Measurements from ENCODE around the gene OTOG.
"Not testable (repeated sequence)": the region's sequence is repeated elsewhere in the genome, so short reads cannot be mapped to it uniquely, and the experiment has no call there.

The OTOG gene

DNA sequence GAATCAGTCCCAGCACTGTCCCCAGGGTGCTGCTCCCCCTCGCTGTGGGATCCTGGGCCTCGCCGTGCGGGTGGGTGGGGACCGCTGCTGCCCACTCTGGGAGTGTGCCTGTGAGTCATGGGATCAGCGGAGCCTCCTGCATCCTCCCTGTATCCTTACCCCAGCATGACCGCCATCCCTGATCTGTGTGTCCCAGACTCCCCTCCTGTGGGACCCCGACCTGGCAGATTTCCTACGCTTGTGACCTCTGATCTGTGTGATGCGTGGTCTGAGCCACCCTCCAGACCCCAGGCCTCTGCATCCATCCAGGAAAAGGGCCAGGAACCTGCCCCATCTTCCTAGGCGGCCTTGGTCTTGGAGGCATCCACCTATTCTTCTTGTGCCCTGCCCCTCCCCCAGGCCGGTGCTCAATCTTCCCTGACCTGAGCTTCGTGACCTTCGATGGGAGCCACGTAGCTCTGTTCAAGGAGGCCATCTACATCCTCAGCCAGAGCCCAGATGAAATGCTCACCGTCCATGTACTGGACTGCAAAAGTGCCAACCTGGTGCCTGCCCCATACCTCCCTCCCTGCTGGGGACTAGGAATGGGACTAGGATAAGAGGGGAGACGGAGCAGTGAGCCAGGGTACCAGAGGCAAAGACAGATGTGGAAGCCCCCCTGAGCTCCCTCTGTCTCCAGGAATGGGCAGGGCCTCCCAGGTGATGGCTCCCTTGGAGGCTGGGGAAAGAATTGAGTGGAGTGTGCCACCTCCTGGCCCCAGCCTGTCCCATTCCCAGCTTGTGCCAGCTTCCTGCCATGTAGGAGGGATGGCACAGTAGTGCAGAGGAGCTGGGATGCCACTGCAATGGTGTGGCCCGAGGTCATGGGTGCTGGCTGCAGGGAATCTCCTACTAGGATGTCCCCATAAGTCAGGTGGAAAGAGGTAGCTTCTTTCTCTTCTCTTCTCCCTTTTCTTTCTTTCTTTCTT is 65.4 kb downstream of the OTOG start:
- peaks cover 0 to 25% (median 3%) of the 10 kb centered on the region in 5 donors for H3K27me3 ChIP-seq (ENCODE audit: control insufficient read depth in 5 of 5, insufficient read depth in 4 of 5, low read length in 5 of 5)
- H3K4me3 ChIP-seq (ENCODE audit: low read depth in 1 of 5, low read length in 5 of 5), result no peak overlapping the region
- no peaks in the 10 kb centered on the region for H3K36me3 ChIP-seq (ENCODE audit: control insufficient read depth in 5 of 5, insufficient read depth in 5 of 5, low read length in 5 of 5)
- H3K4me1 ChIP-seq (ENCODE audit: control insufficient read depth in 5 of 5, insufficient read depth in 5 of 5, low read length in 5 of 5), result no peaks in the 10 kb centered on the region
- H3K9ac ChIP-seq (ENCODE audit: low read length in 5 of 5), result no peak overlapping the region
- no peak overlapping the region for H3K27ac ChIP-seq (ENCODE audit: low read depth, low read length)
- peaks cover 0 to 2% (median 0%) of the 10 kb centered on the region in 5 donors for H3K9me3 ChIP-seq (ENCODE audit: control insufficient read depth in 5 of 5, low read length in 5 of 5)

DNA sequence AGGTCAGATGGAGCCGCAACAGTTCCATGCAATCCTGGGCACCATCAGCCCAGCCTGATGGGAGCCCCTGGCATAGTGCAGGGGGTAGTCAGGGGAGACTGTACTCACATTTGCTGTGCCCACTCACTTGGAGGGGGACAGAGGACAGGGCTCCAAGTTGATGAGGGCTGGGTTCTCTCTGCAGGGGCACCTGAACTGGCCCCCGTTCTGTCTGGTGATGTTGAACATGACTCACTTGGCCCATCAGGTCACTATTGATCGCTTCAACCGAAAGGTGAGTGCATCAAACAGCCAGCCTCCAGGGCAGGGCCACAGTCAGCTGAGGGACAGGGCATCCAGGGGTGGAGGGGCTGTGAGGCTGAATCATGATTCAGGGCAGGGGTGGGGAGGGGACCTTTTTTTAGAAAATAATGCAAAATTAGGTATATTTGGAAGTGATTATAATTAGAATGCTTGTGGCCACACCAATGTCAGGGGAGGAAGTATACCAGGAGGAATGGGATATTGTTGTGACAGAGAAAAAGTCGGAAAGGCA is 66.4 kb downstream of the OTOG start:
- Histone ChIP-seq H3K9ac (ENCODE audit: low read length in 5 of 5) (no peak overlapping the region), H3K4me3 (ENCODE audit: low read depth in 1 of 5, low read length in 5 of 5) (no peak overlapping the region), H3K36me3 (ENCODE audit: control insufficient read depth in 5 of 5, insufficient read depth in 5 of 5, low read length in 5 of 5) (no peaks in the 10 kb centered on the region), H3K4me1 (ENCODE audit: control insufficient read depth in 5 of 5, insufficient read depth in 5 of 5, low read length in 5 of 5) (no peaks in the 10 kb centered on the region), H3K27ac (ENCODE audit: low read depth, low read length) (no peak overlapping the region), H3K27me3 (ENCODE audit: control insufficient read depth in 5 of 5, insufficient read depth in 4 of 5, low read length in 5 of 5) (peaks cover 0 to 22% (median 3%) of the 10 kb centered on the region in 5 donors), H3K9me3 (ENCODE audit: control insufficient read depth in 5 of 5, low read length in 5 of 5) (peaks cover 0 to 2% (median 0%) of the 10 kb centered on the region in 5 donors)

DNA sequence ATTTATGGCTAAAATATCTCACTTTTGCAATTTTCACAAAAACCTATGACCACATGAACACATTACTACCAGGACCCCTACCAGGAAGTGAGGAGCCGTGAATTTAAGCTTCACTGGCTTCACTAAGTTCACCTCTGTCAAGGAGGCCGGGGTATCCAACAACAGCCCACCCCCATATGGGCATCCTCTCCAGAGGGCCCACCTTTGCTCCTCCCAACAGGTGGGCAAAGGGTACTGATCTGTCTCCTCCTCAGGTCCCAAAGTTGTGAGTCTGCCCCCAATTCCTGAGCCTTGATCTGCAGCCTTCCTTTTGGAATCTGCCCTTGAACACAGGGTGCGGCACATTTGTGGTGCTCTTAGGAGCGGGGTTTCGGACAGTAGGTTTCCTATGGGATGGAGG is 66.9 kb downstream of the OTOG start:
- Histone ChIP-seq H3K9me3 (ENCODE audit: control insufficient read depth in 5 of 5, low read length in 5 of 5) (peaks cover 0 to 4% (median 0%) of the 10 kb centered on the region in 5 donors), H3K4me1 (ENCODE audit: control insufficient read depth in 5 of 5, insufficient read depth in 5 of 5, low read length in 5 of 5) (no peaks in the 10 kb centered on the region), H3K36me3 (ENCODE audit: control insufficient read depth in 5 of 5, insufficient read depth in 5 of 5, low read length in 5 of 5) (no peaks in the 10 kb centered on the region), H3K9ac (ENCODE audit: low read length in 5 of 5) (no peak overlapping the region), H3K4me3 (ENCODE audit: low read depth in 1 of 5, low read length in 5 of 5) (no peak overlapping the region), H3K27me3 (ENCODE audit: control insufficient read depth in 5 of 5, insufficient read depth in 4 of 5, low read length in 5 of 5) (peaks cover 0 to 20% (median 3%) of the 10 kb centered on the region in 5 donors), H3K27ac (ENCODE audit: low read depth, low read length) (no peak overlapping the region)

DNA sequence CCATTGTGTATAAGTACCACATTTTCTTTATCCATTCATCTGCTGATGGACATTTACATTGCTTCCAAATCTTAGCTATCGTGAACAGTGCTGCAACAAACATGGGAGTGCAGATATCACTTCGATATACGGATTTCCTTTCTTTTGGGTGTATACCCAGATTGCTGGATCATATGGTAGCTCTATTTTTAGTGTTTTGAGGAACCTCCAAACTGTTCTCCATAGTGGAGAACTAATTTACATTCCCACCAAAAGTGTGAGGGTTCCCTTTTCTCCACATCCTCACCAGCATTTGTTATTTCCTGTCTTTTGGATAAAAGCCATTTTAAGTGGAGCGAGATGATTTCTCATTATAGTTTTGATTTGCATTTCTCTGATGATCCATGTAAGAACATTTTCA is 75.7 kb downstream of the OTOG start:
- H3K36me3 ChIP-seq (ENCODE audit: control insufficient read depth in 5 of 5, insufficient read depth in 5 of 5, low read length in 5 of 5); H3K9ac ChIP-seq (ENCODE audit: low read length in 5 of 5); H3K4me3 ChIP-seq (ENCODE audit: low read depth in 1 of 5, low read length in 5 of 5); H3K27me3 ChIP-seq (ENCODE audit: control insufficient read depth in 5 of 5, insufficient read depth in 4 of 5, low read length in 5 of 5); H3K27ac ChIP-seq (ENCODE audit: low read depth, low read length); H3K4me1 ChIP-seq (ENCODE audit: control insufficient read depth in 5 of 5, insufficient read depth in 5 of 5, low read length in 5 of 5): not testable (repeated sequence)
- H3K9me3 ChIP-seq (ENCODE audit: control insufficient read depth in 5 of 5, low read length in 5 of 5), result peaks cover 0 to 13% (median 12%) of the 10 kb centered on the region in 5 donors

- no peak overlapping the region for H3K27ac ChIP-seq (ENCODE audit: low read depth, low read length)
- no peaks in the 10 kb centered on the region for H3K4me1 ChIP-seq (ENCODE audit: control insufficient read depth in 5 of 5, insufficient read depth in 5 of 5, low read length in 5 of 5)
- no peak overlapping the region for H3K4me3 ChIP-seq (ENCODE audit: low read depth in 1 of 5, low read length in 5 of 5)
- H3K9me3 ChIP-seq (ENCODE audit: control insufficient read depth in 5 of 5, low read length in 5 of 5), result no peaks in the 10 kb centered on the region
- no peak overlapping the region for H3K9ac ChIP-seq (ENCODE audit: low read length in 5 of 5)
- peaks cover 0 to 17% (median 3%) of the 10 kb centered on the region in 5 donors for H3K27me3 ChIP-seq (ENCODE audit: control insufficient read depth in 5 of 5, insufficient read depth in 4 of 5, low read length in 5 of 5)
- H3K36me3 ChIP-seq (ENCODE audit: control insufficient read depth in 5 of 5, insufficient read depth in 5 of 5, low read length in 5 of 5), result no peaks in the 10 kb centered on the region
Observed at GRCh38 chr11:17629113-17629512, 82.1 kb downstream of the OTOG start.

DNA sequence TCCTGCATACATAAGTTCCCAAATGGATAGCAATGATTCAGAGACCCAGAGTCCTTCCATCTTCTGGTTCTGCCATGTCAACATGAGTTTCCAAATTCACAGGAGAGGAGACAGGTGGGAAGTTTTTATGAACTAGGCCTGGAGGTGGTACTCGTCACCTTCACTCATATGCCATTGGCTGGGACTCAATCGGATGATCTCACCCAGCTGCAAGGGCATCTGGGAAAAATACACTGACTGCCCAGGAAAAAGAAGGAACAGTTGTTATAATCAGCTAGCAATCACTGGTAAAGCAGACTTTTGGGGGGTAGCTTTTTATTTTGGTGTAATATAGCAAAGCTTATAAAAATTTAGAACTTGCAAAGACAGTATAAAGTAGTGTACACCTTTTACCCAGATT is 83.9 kb downstream of the OTOG start:
- H3K36me3 ChIP-seq (ENCODE audit: control insufficient read depth in 5 of 5, insufficient read depth in 5 of 5, low read length in 5 of 5), result no peaks in the 10 kb centered on the region
- H3K4me3 ChIP-seq (ENCODE audit: low read depth in 1 of 5, low read length in 5 of 5), result no peak overlapping the region

GRCh38 chr11:17631702-17632365 is 84.8 kb downstream of the OTOG start:
- Histone ChIP-seq H3K36me3 (ENCODE audit: control insufficient read depth in 5 of 5, insufficient read depth in 5 of 5, low read length in 5 of 5) (no peaks in the 10 kb centered on the region), H3K4me3 (ENCODE audit: low read depth in 1 of 5, low read length in 5 of 5) (no peak overlapping the region), H3K4me1 (ENCODE audit: control insufficient read depth in 5 of 5, insufficient read depth in 5 of 5, low read length in 5 of 5) (no peaks in the 10 kb centered on the region), H3K9ac (ENCODE audit: low read length in 5 of 5) (no peak overlapping the region), H3K27ac (ENCODE audit: low read depth, low read length) (no peak overlapping the region), H3K27me3 (ENCODE audit: control insufficient read depth in 5 of 5, insufficient read depth in 4 of 5, low read length in 5 of 5) (peaks cover 0 to 17% (median 5%) of the 10 kb centered on the region in 5 donors), H3K9me3 (ENCODE audit: control insufficient read depth in 5 of 5, low read length in 5 of 5) (no peaks in the 10 kb centered on the region)

More for the DNA sequence above, 83.9 kb downstream of the OTOG start:
- Histone ChIP-seq H3K4me1 (ENCODE audit: control insufficient read depth in 5 of 5, insufficient read depth in 5 of 5, low read length in 5 of 5) (no peaks in the 10 kb centered on the region), H3K9ac (ENCODE audit: low read length in 5 of 5) (no peak overlapping the region), H3K27ac (ENCODE audit: low read depth, low read length) (no peak overlapping the region), H3K9me3 (ENCODE audit: control insufficient read depth in 5 of 5, low read length in 5 of 5) (no peaks in the 10 kb centered on the region), H3K27me3 (ENCODE audit: control insufficient read depth in 5 of 5, insufficient read depth in 4 of 5, low read length in 5 of 5) (peaks cover 0 to 17% (median 5%) of the 10 kb centered on the region in 5 donors)

DNA sequence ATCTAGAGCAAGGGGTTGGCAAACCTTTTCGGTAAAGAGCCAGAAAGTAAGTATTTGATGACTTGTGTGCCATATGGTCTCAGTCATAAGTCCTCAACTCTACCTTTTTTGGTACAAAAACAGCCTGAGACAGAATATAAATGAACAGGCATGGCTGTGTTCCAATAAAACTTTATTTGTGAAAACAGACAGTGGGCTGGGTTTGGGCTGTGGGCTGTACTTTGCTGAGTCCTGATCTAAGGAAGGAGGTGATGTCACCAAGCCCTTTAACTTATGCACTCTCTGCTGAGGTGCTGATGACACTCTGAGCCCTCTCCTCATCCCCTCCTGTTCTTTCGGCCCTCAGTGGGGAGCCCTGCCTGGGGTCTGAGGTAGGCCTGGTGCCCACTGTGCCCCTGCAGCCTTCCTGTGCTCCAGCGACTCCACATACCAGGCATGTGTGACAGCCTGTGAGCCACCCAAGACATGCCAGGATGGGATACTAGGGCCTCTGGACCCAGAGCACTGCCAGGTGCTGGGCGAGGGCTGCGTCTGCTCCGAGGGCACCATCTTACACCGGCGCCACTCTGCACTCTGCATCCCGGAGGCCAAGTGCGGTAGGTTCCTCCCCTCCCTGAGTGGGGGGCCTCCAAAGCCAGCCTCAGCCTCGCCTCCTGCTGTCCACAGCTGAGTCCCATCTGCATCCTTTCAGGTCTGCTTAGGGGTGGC is 86.4 kb downstream of the OTOG start:
- no peak overlapping the region for H3K27ac ChIP-seq (ENCODE audit: low read depth, low read length)
- no peaks in the 10 kb centered on the region for H3K9me3 ChIP-seq (ENCODE audit: control insufficient read depth in 5 of 5, low read length in 5 of 5)
- peaks cover 0 to 17% (median 5%) of the 10 kb centered on the region in 5 donors for H3K27me3 ChIP-seq (ENCODE audit: control insufficient read depth in 5 of 5, insufficient read depth in 4 of 5, low read length in 5 of 5)
- no peaks in the 10 kb centered on the region for H3K36me3 ChIP-seq (ENCODE audit: control insufficient read depth in 5 of 5, insufficient read depth in 5 of 5, low read length in 5 of 5)
- H3K9ac ChIP-seq (ENCODE audit: low read length in 5 of 5), result no peak overlapping the region
- no peaks in the 10 kb centered on the region for H3K4me1 ChIP-seq (ENCODE audit: control insufficient read depth in 5 of 5, insufficient read depth in 5 of 5, low read length in 5 of 5)
- no peak overlapping the region for H3K4me3 ChIP-seq (ENCODE audit: low read depth in 1 of 5, low read length in 5 of 5)

- Histone ChIP-seq H3K27me3 (ENCODE audit: control insufficient read depth in 5 of 5, insufficient read depth in 4 of 5, low read length in 5 of 5) (peaks cover 0 to 12% (median 5%) of the 10 kb centered on the region in 5 donors), H3K27ac (ENCODE audit: low read depth, low read length) (no peak overlapping the region), H3K9me3 (ENCODE audit: control insufficient read depth in 5 of 5, low read length in 5 of 5) (no peaks in the 10 kb centered on the region), H3K9ac (ENCODE audit: low read length in 5 of 5) (no peak overlapping the region), H3K4me3 (ENCODE audit: low read depth in 1 of 5, low read length in 5 of 5) (no peak overlapping the region), H3K36me3 (ENCODE audit: control insufficient read depth in 5 of 5, insufficient read depth in 5 of 5, low read length in 5 of 5) (no peaks in the 10 kb centered on the region), H3K4me1 (ENCODE audit: control insufficient read depth in 5 of 5, insufficient read depth in 5 of 5, low read length in 5 of 5) (no peaks in the 10 kb centered on the region)
Observed at GRCh38 chr11:17633987-17634775, 87.1 kb downstream of the OTOG start.
